GM23338 (cell line): Measurements from ENCODE around the gene GJB4. TPM values are rescaled to one million over a fixed set of nuclear protein-coding genes. Genes with fewer than 3 reads are reported as not detected.

Experiments used
- ATAC-seq: fragments of 200-7000 bp; cut with Tn5 transposase; 3 replicates; pipeline ENCODE4 v1.9.1; 2020
- DNase-seq: peaks from one replicate; pipeline ENCODE4 v3.0.0-alpha.2; 2015; ENCODE audit warnings: low spot score
- H2AFZ ChIP-seq: fragments of 200-600 bp; sonication (generic); 2 replicates; pipeline ENCODE4 v1.8.0; 2016; ENCODE audit warnings: antibody characterized with exemption, mild to moderate bottlenecking, moderate library complexity
- H3F3A ChIP-seq: fragments of 200-600 bp; sonication (generic); replicated peaks from 2 replicates; pipeline ENCODE4 v1.8.0; 2017; ENCODE audit warnings: antibody characterized with exemption, mixed run types, low read depth
- H3K27ac ChIP-seq: fragments of 200-600 bp; sonication (generic); 2 replicates; pipeline ENCODE4 v1.6.1; 2016; ENCODE audit warnings: low read depth
- H3K27me3 ChIP-seq: fragments of 200-600 bp; sonication (generic); 2 replicates; pipeline ENCODE4 v1.8.0; 2016; ENCODE audit warnings: mild to moderate bottlenecking, mixed run types, moderate library complexity; ENCODE audit not compliant: insufficient read depth
- H3K36me3 ChIP-seq: fragments of 200-600 bp; sonication (generic); 2 replicates; pipeline ENCODE4 v1.8.0; 2016; ENCODE audit warnings: mild to moderate bottlenecking; ENCODE audit not compliant: insufficient read depth
- H3K4me1 ChIP-seq: fragments of 200-600 bp; sonication (generic); 2 replicates; pipeline ENCODE4 v1.8.0; 2016; ENCODE audit warnings: mild to moderate bottlenecking, moderate library complexity; ENCODE audit not compliant: insufficient read depth
- H3K4me2 ChIP-seq: fragments of 200-600 bp; sonication (generic); 2 replicates; pipeline ENCODE4 v1.7.1; 2017; ENCODE audit warnings: mixed run types
- H3K4me3 ChIP-seq: fragments of 200-600 bp; sonication (generic); 2 replicates; pipeline ENCODE4 v1.6.1; 2016; ENCODE audit warnings: mixed run types
- H3K79me2 ChIP-seq: fragments of 200-600 bp; sonication (generic); replicated peaks from 2 replicates; pipeline ENCODE4 v1.8.0; 2017; ENCODE audit warnings: mild to moderate bottlenecking; ENCODE audit not compliant: insufficient read depth
- H3K9me2 ChIP-seq: fragments of 200-600 bp; sonication (generic); 2 replicates; pipeline ENCODE4 v1.8.0; 2017; ENCODE audit not compliant: insufficient read depth
- H4K20me1 ChIP-seq: fragments of 200-600 bp; sonication (generic); replicated peaks from 2 replicates; pipeline ENCODE4 v1.8.0; 2017; ENCODE audit warnings: mild to moderate bottlenecking; ENCODE audit not compliant: insufficient read depth
- H3K27ac Mint-ChIP-seq: 2 replicates; pipeline ENCODE4 v1.8.0; 2020; ENCODE audit warnings: inconsistent platforms, mild to moderate bottlenecking, moderate library complexity, mixed read lengths
- H3K27me3 Mint-ChIP-seq: 3 replicates; pipeline ENCODE4 v1.8.0; 2022; ENCODE audit warnings: low read depth, mild to moderate bottlenecking, moderate library complexity, mixed read lengths, inconsistent platforms; ENCODE audit not compliant: insufficient read depth, poor library complexity
- H3K36me3 Mint-ChIP-seq: 3 replicates; pipeline ENCODE4 v1.8.0; 2021; ENCODE audit warnings: low read depth, mild to moderate bottlenecking, inconsistent platforms, moderate library complexity, mixed read lengths
- H3K4me1 Mint-ChIP-seq: 3 replicates; pipeline ENCODE4 v1.8.0; 2020; ENCODE audit warnings: mild to moderate bottlenecking, inconsistent platforms, mixed read lengths
- H3K4me3 Mint-ChIP-seq: 3 replicates; pipeline ENCODE4 v1.8.0; 2021; ENCODE audit warnings: moderate library complexity, mild to moderate bottlenecking, inconsistent platforms, mixed read lengths
- H3K9me3 Mint-ChIP-seq: 3 replicates; pipeline ENCODE4 v1.8.0; 2020; ENCODE audit warnings: moderate library complexity, mild to moderate bottlenecking, inconsistent platforms, mixed read lengths
- CREB1 ChIP-seq: fragments of 250-450 bp; sonication (Bioruptor Pico); IDR thresholded peaks from 2 replicates; pipeline ENCODE4 v1.5.0; 2020; ENCODE audit warnings: low read depth, mild to moderate bottlenecking, moderate library complexity
- CTCF ChIP-seq, 2 experiments: fragments of 200-600 bp in 1 of 2; sonication (generic) in 1 of 2; conservative IDR thresholded peaks; 2 replicates each; pipeline versions ENCODE4 v1.5.1 to v1.6.1; 2016 to 2017; ENCODE audit warnings: antibody characterized with exemption in 2 of 2, low read depth in 2 of 2, mild to moderate bottlenecking in 2 of 2, moderate library complexity in 1 of 2
- ETS1 ChIP-seq: IDR thresholded peaks from 2 replicates; pipeline ENCODE4 v1.6.1; 2016; ENCODE audit warnings: antibody characterized with exemption
- EZH2 ChIP-seq: fragments of 200-600 bp; sonication (generic); IDR thresholded peaks from one replicate; pipeline ENCODE4 v1.8.0; 2017; ENCODE audit warnings: antibody characterized with exemption, mild to moderate bottlenecking, low read depth; ENCODE audit not compliant: unreplicated experiment
- EZH2phosphoT487 ChIP-seq: fragments of 200-600 bp; sonication (generic); IDR thresholded peaks from one replicate; pipeline ENCODE4 v1.8.1; 2018; ENCODE audit warnings: antibody characterized with exemption; ENCODE audit not compliant: unreplicated experiment
- JUNB ChIP-seq: IDR thresholded peaks from one replicate; pipeline ENCODE4 v1.6.1; 2016; ENCODE audit warnings: antibody characterized with exemption; ENCODE audit not compliant: unreplicated experiment
- NANOG ChIP-seq: IDR thresholded peaks from 2 replicates; pipeline ENCODE4 v1.6.1; 2016; ENCODE audit warnings: antibody characterized with exemption, borderline replicate concordance
- POLR2AphosphoS5 ChIP-seq: IDR thresholded peaks from 2 replicates; pipeline ENCODE4 v1.6.1; 2016; ENCODE audit warnings: antibody characterized with exemption, low read depth
- REST ChIP-seq: IDR thresholded peaks from one replicate; pipeline ENCODE4 v1.6.1; 2018; ENCODE audit warnings: antibody characterized with exemption; ENCODE audit not compliant: unreplicated experiment
- STAT1 ChIP-seq: IDR thresholded peaks from one replicate; pipeline ENCODE4 v1.6.1; 2016; ENCODE audit warnings: antibody characterized with exemption; ENCODE audit not compliant: unreplicated experiment
- ZNF114 ChIP-seq: fragments of 250-450 bp; sonication (Bioruptor Pico); IDR thresholded peaks from 2 replicates; pipeline ENCODE4 v1.5.0; 2020; ENCODE audit warnings: mild to moderate bottlenecking, moderate library complexity
- ZNF331 ChIP-seq: fragments of 250-450 bp; sonication (Bioruptor Pico); IDR thresholded peaks from 2 replicates; pipeline ENCODE4 v1.5.0; 2020; ENCODE audit warnings: low read depth, mild to moderate bottlenecking, moderate library complexity
- ZNF462 ChIP-seq: fragments of 250-450 bp; sonication (Bioruptor Pico); IDR thresholded peaks from 2 replicates; pipeline ENCODE4 v1.5.0; 2020; ENCODE audit warnings: mild to moderate bottlenecking, moderate library complexity
- polyA plus RNA-seq: library from polyadenylated mRNA; unstranded; fragments of >200 nt; fragmentation: Nextera tagmentation; extraction: Ambion mirVana; gene quantifications from 2 replicates; pipeline ENCODE4 v1.2.1, GENCODE V29; 2016
- total RNA-seq: library from RNA; depleted of rRNA; stranded (reverse); fragments of >200 nt; shearing (Covaris generic); gene quantifications from 2 replicates; pipeline ENCODE4 v1.2.3, GENCODE V29; 2014

The GJB4 gene
- total and polyA plus RNA-seq, 2 experiments from 2014 or later: 0.07 TPM; not detected in 1

- H3K4me1 ChIP-seq: no peaks in the 10 kb centered on the region
- no peak for TF ChIP-seq EZH2
- TF ChIP-seq CREB1 (CRISPR knock-in tag): no peak
- TF ChIP-seq ETS1: no peak
- no peak for TF ChIP-seq STAT1
- TF ChIP-seq EZH2phosphoT487: no peak
- no peak for TF ChIP-seq REST
- no peak for TF ChIP-seq ZNF114 (CRISPR knock-in tag)
- TF ChIP-seq ZNF462 (CRISPR knock-in tag): no peak
- no peak for TF ChIP-seq JUNB
- no peak for TF ChIP-seq ZNF331 (CRISPR knock-in tag)
- TF ChIP-seq NANOG: no peak
- TF ChIP-seq POLR2AphosphoS5: no peak
- TF ChIP-seq CTCF (conservative IDR thresholded peaks at IDR 0.05; ENCODE audit: low read depth in 2 of 2): no peak
- no peaks in the 10 kb centered on the region for H3K27me3 ChIP-seq
- Mint-ChIP-seq H3K4me1 (no peaks in the 10 kb centered on the region; the same call in 2 of the 3 replicates), H3K27ac (no peak overlapping the region), H3K4me3 (no peak overlapping the region; the same call in 2 of the 3 replicates), H3K9me3 (no peaks in the 10 kb centered on the region), H3K27me3 (peaks cover 2% of the 10 kb centered on the region), H3K36me3 (no peaks in the 10 kb centered on the region)
- no peaks in the 10 kb centered on the region for H3F3A ChIP-seq
- no peaks in the 10 kb centered on the region for H3K79me2 ChIP-seq
- no peak overlapping the region for H2AFZ ChIP-seq
- no peak overlapping the region for H3K4me3 ChIP-seq
- H3K27ac ChIP-seq: no peak overlapping the region
- ATAC-seq (no peak), DNase-seq (no peak)
- H3K9me2 ChIP-seq: no peaks in the 10 kb centered on the region
- no peaks in the 10 kb centered on the region for H4K20me1 ChIP-seq
- no peak overlapping the region for H3K4me2 ChIP-seq
- H3K36me3 ChIP-seq: no peaks in the 10 kb centered on the region
Observed at GRCh38 chr1:34808051-34808810, 48.7 kb downstream of the GJB4 start.
